Neural crest cell (in vitro differentiated cells): ENCODE data around the gene CDK17. TPM values are rescaled to one million over a fixed set of nuclear protein-coding genes. Genes with fewer than 3 reads are reported as not detected.

Experiments
- DNase-seq: peaks from one replicate; pipeline ENCODE4 v3.0.0; 2021; ENCODE audit warnings: low read depth, mixed read lengths, low spot score
- H3K27ac Mint-ChIP-seq: one replicate; pipeline ENCODE4 v1.8.0; 2021; ENCODE audit warnings: mild to moderate bottlenecking, mixed read lengths; ENCODE audit not compliant: unreplicated experiment
- H3K27me3 Mint-ChIP-seq: 2 replicates; pipeline ENCODE4 v1.8.0; 2021; ENCODE audit warnings: low read depth, mild to moderate bottlenecking, mixed read lengths
- H3K36me3 Mint-ChIP-seq: 2 replicates; pipeline ENCODE4 v1.8.0; 2021; ENCODE audit warnings: low read depth, mild to moderate bottlenecking, mixed read lengths
- H3K4me1 Mint-ChIP-seq: 2 replicates; pipeline ENCODE4 v1.8.0; 2021; ENCODE audit warnings: mixed read lengths
- H3K4me3 Mint-ChIP-seq: one replicate; pipeline ENCODE4 v1.8.0; 2021; ENCODE audit warnings: mild to moderate bottlenecking, mixed read lengths
- H3K9me3 Mint-ChIP-seq: 2 replicates; pipeline ENCODE4 v1.8.0; 2021; ENCODE audit warnings: mixed read lengths
- CTCF ChIP-seq: fragments of 200-600 bp; sonication (generic); conservative IDR thresholded peaks from 2 replicates; pipeline ENCODE4 v1.5.0; 2021; ENCODE audit warnings: antibody characterized with exemption, mild to moderate bottlenecking
- total RNA-seq: library from RNA; stranded (reverse); gene quantifications from 2 replicates; pipeline ENCODE4 v1.2.1, GENCODE V29; 2021

Gene CDK17
- total RNA-seq, 1 donor from 2014 or later, result 33.4 TPM

GRCh38 chr12:96356831-96357230, 43.4 kb downstream of the CDK17 start:
- Mint-ChIP-seq H3K4me3 (no peak overlapping the region), H3K27ac (no peak overlapping the region), H3K9me3 (no peaks in the 10 kb centered on the region), H3K4me1 (peaks cover 28% of the 10 kb centered on the region), H3K36me3 (no peaks in the 10 kb centered on the region), H3K27me3 (no peaks in the 10 kb centered on the region)
- no peak for TF ChIP-seq CTCF
- DNase-seq, result no peak

- Mint-ChIP-seq H3K27ac (no peak overlapping the region), H3K4me3 (no peak overlapping the region)
These were observed 45.2 kb downstream of the CDK17 start for GRCh38 chr12:96354844-96355534.

GRCh38 chr12:96354326-96354725, 45.9 kb downstream of the CDK17 start:
- H3K36me3 Mint-ChIP-seq, result no peaks in the 10 kb centered on the region
- no peak overlapping the region for H3K27ac Mint-ChIP-seq
- H3K27me3 Mint-ChIP-seq, result no peaks in the 10 kb centered on the region
- no peaks in the 10 kb centered on the region for H3K9me3 Mint-ChIP-seq
- DNase-seq, result no peak
- H3K4me3 Mint-ChIP-seq, result no peak overlapping the region
- H3K4me1 Mint-ChIP-seq, result peaks cover 10% of the 10 kb centered on the region
- TF ChIP-seq CTCF, result no peak

More at GRCh38 chr12:96354844-96355534, 45.2 kb downstream of the CDK17 start:
- no peak for TF ChIP-seq CTCF
- DNase-seq, result no peak
- H3K36me3 Mint-ChIP-seq, result no peaks in the 10 kb centered on the region
- no peaks in the 10 kb centered on the region for H3K9me3 Mint-ChIP-seq
- peaks cover 12% of the 10 kb centered on the region for H3K4me1 Mint-ChIP-seq
- no peaks in the 10 kb centered on the region for H3K27me3 Mint-ChIP-seq

- TF ChIP-seq CTCF, result no peak
- Mint-ChIP-seq H3K4me3 (no peak overlapping the region), H3K36me3 (no peaks in the 10 kb centered on the region), H3K27me3 (no peaks in the 10 kb centered on the region), H3K27ac (no peak overlapping the region), H3K9me3 (no peaks in the 10 kb centered on the region), H3K4me1 (peaks cover 8% of the 10 kb centered on the region)
- no peak for DNase-seq
These were observed 47.9 kb downstream of the CDK17 start for GRCh38 chr12:96352161-96352835.

GRCh38 chr12:96350982-96351381, 49.3 kb downstream of the CDK17 start:
- Mint-ChIP-seq H3K27ac (no peak overlapping the region), H3K9me3 (no peaks in the 10 kb centered on the region)

More at GRCh38 chr12:96350982-96351381, 49.3 kb downstream of the CDK17 start:
- peaks cover 14% of the 10 kb centered on the region for H3K4me1 Mint-ChIP-seq
- no peaks in the 10 kb centered on the region for H3K27me3 Mint-ChIP-seq
- H3K36me3 Mint-ChIP-seq, result no peaks in the 10 kb centered on the region
- TF ChIP-seq CTCF, result no peak
- no peak overlapping the region for H3K4me3 Mint-ChIP-seq
- no peak for DNase-seq
